ENCODE results near the gene TMBIM1.

TMBIM1 gene

GRCh38 chr2:218292048-218293014 is at the start of gene TMBIM1:
Gene TMBIM1 (minus strand): TSS chr2:218292503. CDS start chr2:218282141, 10,362 bp downstream.
- DNase-seq, result peak in 46 of 51 donors; percentile 28 to 90 (median 58)

GRCh38 chr2:218341381-218341780 is 49.1 kb upstream of the TMBIM1 start:
- DNase-seq, result no peak

- no peak for DNase-seq
These were observed 48.4 kb upstream of the TMBIM1 start for GRCh38 chr2:218340656-218341055.

- DNase-seq, result no peak
These were observed 42.2 kb upstream of the TMBIM1 start for GRCh38 chr2:218334531-218334930.

- peak in 1 of 51 donors; percentile 14 for DNase-seq
These were observed 40.8 kb upstream of the TMBIM1 start for GRCh38 chr2:218332920-218333645.

- DNase-seq, result no peak
These were observed 40.0 kb upstream of the TMBIM1 start for GRCh38 chr2:218332288-218332687.

- no peak for DNase-seq
These were observed 39.4 kb upstream of the TMBIM1 start for GRCh38 chr2:218331745-218332144.

GRCh38 chr2:218329826-218330593 is 37.7 kb upstream of the TMBIM1 start:
- peak in 7 of 51 donors; percentile 14 to 48 (median 36) for DNase-seq

- no peak for DNase-seq
These were observed 36.9 kb upstream of the TMBIM1 start for GRCh38 chr2:218329027-218329825.

GRCh38 chr2:218328294-218328693 is 36.0 kb upstream of the TMBIM1 start:
- DNase-seq, result no peak

GRCh38 chr2:218327451-218328210 is 35.3 kb upstream of the TMBIM1 start:
- no peak for DNase-seq

GRCh38 chr2:218326315-218326714 is 34.0 kb upstream of the TMBIM1 start:
- no peak for DNase-seq

GRCh38 chr2:218325566-218326160 is 33.4 kb upstream of the TMBIM1 start:
- DNase-seq, result no peak

- peak in 2 of 51 donors; percentile 14 to 53 for DNase-seq
These were observed 31.5 kb upstream of the TMBIM1 start for GRCh38 chr2:218323526-218324472.

GRCh38 chr2:218322768-218323525 is 30.6 kb upstream of the TMBIM1 start:
- DNase-seq, result peak in 41 of 51 donors; percentile 27 to 88 (median 58)

- no peak for DNase-seq
These were observed 28.5 kb upstream of the TMBIM1 start for GRCh38 chr2:218320704-218321336.

GRCh38 chr2:218319813-218320365 is 27.6 kb upstream of the TMBIM1 start:
- DNase-seq, result no peak
